Astrocyte (in vitro differentiated cells and primary cell): ENCODE measurements around the gene ZNF469. TPM values are rescaled to one million over a fixed set of nuclear protein-coding genes. Genes with fewer than 3 reads are reported as not detected.

Source experiments
- DNase-seq: peaks from one replicate; pipeline ENCODE4 v3.0.0-alpha.2; 2010; ENCODE audit warnings: low read depth
- FAIRE-seq: peaks from 2 replicates; lab custom pipeline; 2011; peaks lifted over from hg19 to GRCh38; lab: Jason Lieb, UNC
- H2AFZ ChIP-seq: 2 replicates; pipeline ENCODE4 v1.6.0; 2012; ENCODE audit warnings: low read depth, low read length, inconsistent platforms
- H3K27ac ChIP-seq: 2 replicates; pipeline ENCODE4 v1.5.1; 2011; ENCODE audit warnings: low read depth, low read length, inconsistent platforms
- H3K27me3 ChIP-seq: 2 replicates; pipeline ENCODE4 v1.6.0; 2011; ENCODE audit warnings: low read length, inconsistent platforms; ENCODE audit not compliant: insufficient read depth
- H3K36me3 ChIP-seq: 2 replicates; pipeline ENCODE4 v1.5.1; 2011; ENCODE audit warnings: low read length, inconsistent platforms; ENCODE audit not compliant: insufficient read depth
- H3K4me1 ChIP-seq: 2 replicates; pipeline ENCODE4 v1.5.1; 2011; ENCODE audit warnings: low read length, inconsistent platforms; ENCODE audit not compliant: insufficient read depth
- H3K4me2 ChIP-seq: 2 replicates; pipeline ENCODE4 v1.6.0; 2012; ENCODE audit warnings: low read length, inconsistent platforms
- H3K4me3 ChIP-seq: 2 replicates; pipeline ENCODE4 v1.5.1; 2011; ENCODE audit warnings: low read depth, mild to moderate bottlenecking, low read length, inconsistent platforms; ENCODE audit not compliant: insufficient read depth
- H3K79me2 ChIP-seq: 2 replicates; pipeline ENCODE4 v1.6.0; 2012; ENCODE audit warnings: mild to moderate bottlenecking, low read length, inconsistent platforms; ENCODE audit not compliant: insufficient read depth
- H3K9ac ChIP-seq: 2 replicates; pipeline ENCODE4 v1.6.0; 2012; ENCODE audit warnings: mild to moderate bottlenecking, low read length, inconsistent platforms
- H3K9me3 ChIP-seq: 2 replicates; pipeline ENCODE4 v1.5.1; 2012; ENCODE audit warnings: low read depth, mild to moderate bottlenecking, low read length, inconsistent platforms; ENCODE audit not compliant: insufficient read depth
- H4K20me1 ChIP-seq: 2 replicates; pipeline ENCODE4 v1.6.0; 2012; ENCODE audit warnings: low read length, inconsistent platforms; ENCODE audit not compliant: insufficient read depth
- H3K27ac Mint-ChIP-seq: one replicate; pipeline ENCODE4 v1.8.0; 2021; ENCODE audit warnings: mild to moderate bottlenecking, mixed read lengths; ENCODE audit not compliant: unreplicated experiment
- H3K27me3 Mint-ChIP-seq: one replicate; pipeline ENCODE4 v1.8.0; 2021; ENCODE audit warnings: low read depth, mixed read lengths; ENCODE audit not compliant: unreplicated experiment
- H3K36me3 Mint-ChIP-seq: one replicate; pipeline ENCODE4 v1.8.0; 2021; ENCODE audit warnings: low read depth, mixed read lengths; ENCODE audit not compliant: unreplicated experiment
- H3K4me1 Mint-ChIP-seq: one replicate; pipeline ENCODE4 v1.8.0; 2021; ENCODE audit warnings: low read depth, mixed read lengths; ENCODE audit not compliant: unreplicated experiment
- H3K4me3 Mint-ChIP-seq: one replicate; pipeline ENCODE4 v1.8.0; 2021; ENCODE audit warnings: mild to moderate bottlenecking, moderate library complexity, mixed read lengths; ENCODE audit not compliant: unreplicated experiment
- H3K9me3 Mint-ChIP-seq: one replicate; pipeline ENCODE4 v1.8.0; 2021; ENCODE audit warnings: mild to moderate bottlenecking, mixed read lengths; ENCODE audit not compliant: unreplicated experiment
- CTCF ChIP-seq: IDR thresholded peaks from 2 replicates; pipeline ENCODE4 v1.5.1; 2011; ENCODE audit warnings: low read depth, mild to moderate bottlenecking, inconsistent platforms, low read length, moderate library complexity; ENCODE audit not compliant: insufficient read depth
- EZH2 ChIP-seq: IDR thresholded peaks from 2 replicates; pipeline ENCODE4 v1.6.1; 2012; ENCODE audit warnings: mild to moderate bottlenecking, low read length, inconsistent platforms; ENCODE audit not compliant: insufficient read depth
- total RNA-seq: library from RNA; stranded (reverse); gene quantifications from 2 replicates; pipeline ENCODE4 v1.2.1, GENCODE V29; 2021

ZNF469 gene
- total RNA-seq, 1 donor from 2014 or later: 17.7 TPM

GRCh38 chr16:88370365-88370764, 12.4 kb upstream of the ZNF469 start:
- Histone ChIP-seq H3K27ac (no peak overlapping the region), H2AFZ (no peak overlapping the region), H3K27me3 (no peaks in the 10 kb centered on the region), H4K20me1 (no peaks in the 10 kb centered on the region), H3K4me3 (no peak overlapping the region), H3K36me3 (no peaks in the 10 kb centered on the region), H3K9ac (no peak overlapping the region), H3K4me1 (peaks cover 1% of the 10 kb centered on the region), H3K9me3 (peaks cover 5% of the 10 kb centered on the region), H3K4me2 (no peak overlapping the region), H3K79me2 (no peaks in the 10 kb centered on the region)
- Mint-ChIP-seq H3K4me1 (peaks cover 6% of the 10 kb centered on the region), H3K27me3 (peaks cover 12% of the 10 kb centered on the region), H3K36me3 (no peaks in the 10 kb centered on the region), H3K27ac (no peak overlapping the region), H3K9me3 (no peaks in the 10 kb centered on the region), H3K4me3 (no peak overlapping the region)
- DNase-seq: no peak
- no peak for FAIRE-seq
- TF ChIP-seq EZH2 (no peak), CTCF (no peak)

- peaks cover 12% of the 10 kb centered on the region for H3K27me3 Mint-ChIP-seq
- H2AFZ ChIP-seq: no peak overlapping the region
- H3K4me1 ChIP-seq: peaks cover 12% of the 10 kb centered on the region
- no peaks in the 10 kb centered on the region for H3K36me3 Mint-ChIP-seq
- DNase-seq: no peak
- H3K9me3 Mint-ChIP-seq: no peaks in the 10 kb centered on the region
- no peak overlapping the region for H3K4me3 Mint-ChIP-seq
- TF ChIP-seq EZH2 (no peak), CTCF (no peak)
- no peak overlapping the region for H3K27ac ChIP-seq
- H3K36me3 ChIP-seq: no peaks in the 10 kb centered on the region
- no peaks in the 10 kb centered on the region for H4K20me1 ChIP-seq
- H3K4me1 Mint-ChIP-seq: peaks cover 7% of the 10 kb centered on the region
- H3K27ac Mint-ChIP-seq: no peak overlapping the region
- peaks cover 5% of the 10 kb centered on the region for H3K9me3 ChIP-seq
- H3K9ac ChIP-seq: no peak overlapping the region
- H3K4me3 ChIP-seq: no peak overlapping the region
- H3K79me2 ChIP-seq: no peaks in the 10 kb centered on the region
- FAIRE-seq: no peak
- H3K27me3 ChIP-seq: no peaks in the 10 kb centered on the region
- H3K4me2 ChIP-seq: no peak overlapping the region
Measured at GRCh38 chr16:88372522-88372921, 10.2 kb upstream of the ZNF469 start.

- Mint-ChIP-seq H3K36me3 (no peaks in the 10 kb centered on the region), H3K4me3 (no peak overlapping the region), H3K9me3 (no peaks in the 10 kb centered on the region), H3K4me1 (peaks cover 12% of the 10 kb centered on the region), H3K27me3 (peaks cover 8% of the 10 kb centered on the region), H3K27ac (no peak overlapping the region)
- no peaks in the 10 kb centered on the region for H3K36me3 ChIP-seq
- H3K4me2 ChIP-seq: no peak overlapping the region
- H3K9me3 ChIP-seq: peaks cover 5% of the 10 kb centered on the region
- FAIRE-seq: no peak
- no peak overlapping the region for H3K9ac ChIP-seq
- no peaks in the 10 kb centered on the region for H4K20me1 ChIP-seq
- no peak overlapping the region for H3K27ac ChIP-seq
- H3K4me3 ChIP-seq: no peak overlapping the region
- H3K79me2 ChIP-seq: no peaks in the 10 kb centered on the region
- peaks cover 16% of the 10 kb centered on the region for H3K4me1 ChIP-seq
- TF ChIP-seq EZH2: no peak
- no peak for TF ChIP-seq CTCF
- no peaks in the 10 kb centered on the region for H3K27me3 ChIP-seq
- no peak overlapping the region for H2AFZ ChIP-seq
- no peak for DNase-seq
Measured at GRCh38 chr16:88373211-88373610, 9.5 kb upstream of the ZNF469 start.
